Endothelial cell of umbilical vein (primary cell): ENCODE results near the gene ARTN. TPM values are rescaled to one million over a fixed set of nuclear protein-coding genes. Genes with fewer than 3 reads are reported as not detected.

Experiments used
- BruUV-seq: library from RNA; stranded (reverse); fragments of 400-500 nt; replicated peaks from 2 replicates; lab custom pipeline; 2021; lab: Mats Ljungman, UMichigan
- CTCF ChIA-PET: fragments of 300-600, 350-600 bp; sonication (Branson Sonifier 250); formaldehyde crosslinking; loops from one replicate; lab custom pipeline; 2021; ENCODE audit warnings: antibody characterized with exemption, inconsistent platforms; lab: Charles Lee
- POLR2A ChIA-PET: fragments of 300-600, 350-600 bp; sonication (Branson Sonifier 250); formaldehyde crosslinking; loops from one replicate; lab custom pipeline; 2021; ENCODE audit warnings: antibody characterized with exemption, inconsistent platforms; lab: Charles Lee
- DNase-seq: peaks from one replicate; pipeline ENCODE4 v3.0.0-alpha.2; 2011; ENCODE audit warnings: low read depth, low spot score
- FAIRE-seq: peaks from 2 replicates; lab custom pipeline; 2011; peaks lifted over from hg19 to GRCh38; lab: Jason Lieb, UNC
- H2AFZ ChIP-seq: 2 replicates; pipeline ENCODE4 v1.6.0; 2012; ENCODE audit warnings: low read depth, low read length, control low read depth, inconsistent platforms
- H3K27ac ChIP-seq: 2 replicates; pipeline ENCODE4 v1.5.1; 2011; ENCODE audit warnings: low read depth, mild to moderate bottlenecking, control low read depth, low read length, moderate library complexity; ENCODE audit not compliant: insufficient read depth
- H3K27me3 ChIP-seq, 2 experiments: 2 replicates each; pipeline versions ENCODE4 v1.6.0 to v1.6.1; 2011; ENCODE audit warnings: low read length in 2 of 2, mixed read lengths in 1 of 2; ENCODE audit not compliant: control insufficient read depth in 2 of 2, insufficient read depth in 2 of 2
- H3K36me3 ChIP-seq, 2 experiments: 2 replicates in 1 of 2; 3 replicates in 1 of 2; pipeline ENCODE4 v1.5.1; 2011; ENCODE audit warnings: low read length in 2 of 2, mild to moderate bottlenecking in 1 of 2, moderate library complexity in 1 of 2; ENCODE audit not compliant: control insufficient read depth in 2 of 2, insufficient read depth in 2 of 2; ENCODE audit errors: extremely low read depth in 1 of 2
- H3K4me1 ChIP-seq: 3 replicates; pipeline ENCODE4 v1.5.1; 2011; ENCODE audit warnings: mild to moderate bottlenecking, low read length; ENCODE audit not compliant: control insufficient read depth, insufficient read depth; ENCODE audit errors: extremely low read depth
- H3K4me2 ChIP-seq: 2 replicates; pipeline ENCODE4 v1.6.1; 2011; ENCODE audit warnings: low read length, control low read depth, mixed read lengths; ENCODE audit not compliant: insufficient read depth
- H3K4me3 ChIP-seq, 3 experiments: fragments of 200-600 bp in 1 of 3; sonication (generic), shearing (Covaris generic) in 1 of 3; replicated peaks in 1 of 3; 2 replicates each; pipeline ENCODE4 v1.5.1; 2011 to 2016; ENCODE audit warnings: control low read depth in 3 of 3, low read length in 3 of 3, mild to moderate bottlenecking in 2 of 3, inconsistent platforms in 1 of 3, low read depth in 1 of 3, moderate library complexity in 1 of 3; ENCODE audit not compliant: insufficient read depth in 1 of 3
- H3K79me2 ChIP-seq: 2 replicates; pipeline ENCODE4 v1.6.0; 2012; ENCODE audit warnings: low read length, inconsistent platforms; ENCODE audit not compliant: control insufficient read depth, insufficient read depth
- H3K9ac ChIP-seq: replicated peaks from 2 replicates; pipeline ENCODE3; 2011; ENCODE audit warnings: low read length, control low read depth; ENCODE audit not compliant: insufficient read depth; ENCODE audit errors: extremely low read depth
- H3K9me1 ChIP-seq: replicated peaks from 3 replicates; pipeline ENCODE4 v1.6.0; 2011; ENCODE audit warnings: mild to moderate bottlenecking, low read length; ENCODE audit not compliant: control insufficient read depth, insufficient read depth; ENCODE audit errors: extremely low read depth
- H3K9me3 ChIP-seq: replicated peaks from 2 replicates; pipeline ENCODE4 v1.5.1; 2012; ENCODE audit warnings: low read length, inconsistent platforms; ENCODE audit not compliant: control insufficient read depth, insufficient read depth
- H4K20me1 ChIP-seq: replicated peaks from 2 replicates; pipeline ENCODE3; 2011; ENCODE audit warnings: mild to moderate bottlenecking, low read length; ENCODE audit not compliant: control insufficient read depth, insufficient read depth; ENCODE audit errors: extremely low read depth
- CTCF ChIP-seq, 2 donors: IDR thresholded peaks; 1 replicate in 1 of 2; 2 replicates in 1 of 2; pipeline ENCODE4 v1.5.1; 2011; ENCODE audit warnings: low read length in 2 of 2, mild to moderate bottlenecking in 2 of 2, moderate library complexity in 2 of 2, control low read depth in 1 of 2, inconsistent platforms in 1 of 2, low read depth in 1 of 2; ENCODE audit not compliant: insufficient read depth in 1 of 2; ENCODE audit errors: extremely low read depth in 1 of 2
- FOS ChIP-seq: IDR thresholded peaks from 2 replicates; pipeline ENCODE4 v1.6.1; 2011; ENCODE audit warnings: mild to moderate bottlenecking, low read length, moderate library complexity, borderline replicate concordance; ENCODE audit not compliant: insufficient read depth
- GATA2 ChIP-seq: IDR thresholded peaks from 2 replicates; pipeline ENCODE4 v1.7.0; 2011; ENCODE audit warnings: low read depth, mild to moderate bottlenecking, moderate library complexity, mixed read lengths, low read length; ENCODE audit not compliant: insufficient read length, insufficient read depth
- JUN ChIP-seq: IDR thresholded peaks from 2 replicates; pipeline ENCODE4 v1.6.1; 2011; ENCODE audit warnings: borderline replicate concordance, low read depth; ENCODE audit not compliant: insufficient read length, insufficient read depth
- MAX ChIP-seq: IDR thresholded peaks from 2 replicates; pipeline ENCODE4 v1.6.1; 2011; ENCODE audit not compliant: insufficient read depth, insufficient read length
- MYC ChIP-seq: IDR thresholded peaks from one replicate; pipeline ENCODE4 v1.6.1; 2011; ENCODE audit warnings: mild to moderate bottlenecking, low read depth, low read length
- POLR2A ChIP-seq: IDR thresholded peaks from 2 replicates; pipeline ENCODE4 v1.6.1; 2012; ENCODE audit warnings: low read depth, mild to moderate bottlenecking, control low read depth, low read length
- POLR2AphosphoS5 ChIP-seq: IDR thresholded peaks from 2 replicates; pipeline ENCODE4 v1.6.1; 2012; ENCODE audit warnings: low read depth, mild to moderate bottlenecking, control low read depth, low read length, moderate library complexity; ENCODE audit not compliant: insufficient read depth
- dilution Hi-C: fragments of 300-500 bp; cut with MboI; formaldehyde crosslinking; loops from one replicate; pipeline ENCODE4 v1.15.0; 2019; ENCODE audit warnings: low sequenced_read_pairs; ENCODE audit not compliant: extremely low pct_ligation_motif_present
- intact Hi-C: fragments of 100-400 bp; cut with micrococcal nuclease; formaldehyde crosslinking; loops from one replicate; pipeline ENCODE4 v1.10.0; 2022
- polyA plus RNA-seq, 4 experiments: library from polyadenylated mRNA; depleted of rRNA in 3 of 4; stranded (reverse) in 3 of 4; unstranded in 1 of 4; fragments of >200 nt; gene quantifications; 2 replicates each; pipeline versions ENCODE4 v1.2.1 to v1.2.3, GENCODE V29; 2011 to 2012; ENCODE audit warnings: missing spikeins in 1 of 4
- total RNA-seq: library from RNA; stranded (reverse); gene quantifications from 2 replicates; pipeline ENCODE4 v1.2.3, GENCODE V29; 2021

ARTN gene
- total and polyA plus RNA-seq, 2 donors (not counting 3 experiments of a cell fraction or from before 2014, with no cell fraction given), result 0.11 to 0.18 TPM

GRCh38 chr1:43981636-43982035, 48.0 kb downstream of the ARTN start:
- dilution Hi-C loops (no loop called here), intact Hi-C loops (no loop called here)
- H3K36me3 ChIP-seq, result peaks cover 0 to 17% of the 10 kb centered on the region in 2 experiments
- no peaks in the 10 kb centered on the region for H4K20me1 ChIP-seq
- H3K4me2 ChIP-seq, result no peak overlapping the region
- CTCF ChIA-PET, result no interaction called here
- DNase-seq (no peak), FAIRE-seq (no peak)
- H3K9me3 ChIP-seq, result no peaks in the 10 kb centered on the region
- no peak overlapping the region for H3K9ac ChIP-seq
- H3K27ac ChIP-seq, result no peak overlapping the region
- H2AFZ ChIP-seq, result no peak overlapping the region
- no peak for TF ChIP-seq MYC
- no peak for TF ChIP-seq MAX
- TF ChIP-seq FOS, result no peak
- TF ChIP-seq POLR2A, result no peak
- TF ChIP-seq POLR2AphosphoS5, result no peak
- TF ChIP-seq CTCF (IDR thresholded peaks at IDR 0.05; ENCODE audit: extremely low read depth in 1 of 2, insufficient read depth in 1 of 2, low read depth in 1 of 2, low read length in 2 of 2), result no peak
- TF ChIP-seq JUN, result no peak
- no peak for TF ChIP-seq GATA2
- no TSS peak for BruUV-seq
- H3K79me2 ChIP-seq, result peaks cover 29% of the 10 kb centered on the region
- no peak overlapping the region for H3K4me3 ChIP-seq
- POLR2A ChIA-PET, result no interaction called here
- peaks cover 17% of the 10 kb centered on the region for H3K4me1 ChIP-seq
- no peaks in the 10 kb centered on the region for H3K27me3 ChIP-seq
- H3K9me1 ChIP-seq, result no peaks in the 10 kb centered on the region
